Caki2 (cell line): ENCODE results near the gene CHMP6. TPM values are rescaled to one million over a fixed set of nuclear protein-coding genes. Genes with fewer than 3 reads are reported as not detected.
"Not testable (repeated sequence)": the region's sequence is repeated elsewhere in the genome, so short reads cannot be mapped to it uniquely, and the experiment has no call there.

Experiments used
- DNase-seq: peaks from one replicate; pipeline ENCODE4 v3.0.0-alpha.2; 2015; ENCODE audit warnings: low read depth
- in situ Hi-C: cut with HindIII; loops from 2 replicates; pipeline ENCODE4 v1.10.0; 2016; ENCODE audit warnings: low sequenced_read_pairs, low pct_unique_long_range_greater_than_20kb, mixed read lengths
- total RNA-seq: library from RNA; depleted of rRNA; stranded (reverse); fragments of >200 nt; shearing (Covaris generic); gene quantifications from 2 replicates; pipeline ENCODE4 v1.2.3, GENCODE V29; 2014; ENCODE audit warnings: low replicate concordance

CHMP6 gene
- total RNA-seq, 1 experiment from 2014 or later: 61.1 TPM

DNA sequence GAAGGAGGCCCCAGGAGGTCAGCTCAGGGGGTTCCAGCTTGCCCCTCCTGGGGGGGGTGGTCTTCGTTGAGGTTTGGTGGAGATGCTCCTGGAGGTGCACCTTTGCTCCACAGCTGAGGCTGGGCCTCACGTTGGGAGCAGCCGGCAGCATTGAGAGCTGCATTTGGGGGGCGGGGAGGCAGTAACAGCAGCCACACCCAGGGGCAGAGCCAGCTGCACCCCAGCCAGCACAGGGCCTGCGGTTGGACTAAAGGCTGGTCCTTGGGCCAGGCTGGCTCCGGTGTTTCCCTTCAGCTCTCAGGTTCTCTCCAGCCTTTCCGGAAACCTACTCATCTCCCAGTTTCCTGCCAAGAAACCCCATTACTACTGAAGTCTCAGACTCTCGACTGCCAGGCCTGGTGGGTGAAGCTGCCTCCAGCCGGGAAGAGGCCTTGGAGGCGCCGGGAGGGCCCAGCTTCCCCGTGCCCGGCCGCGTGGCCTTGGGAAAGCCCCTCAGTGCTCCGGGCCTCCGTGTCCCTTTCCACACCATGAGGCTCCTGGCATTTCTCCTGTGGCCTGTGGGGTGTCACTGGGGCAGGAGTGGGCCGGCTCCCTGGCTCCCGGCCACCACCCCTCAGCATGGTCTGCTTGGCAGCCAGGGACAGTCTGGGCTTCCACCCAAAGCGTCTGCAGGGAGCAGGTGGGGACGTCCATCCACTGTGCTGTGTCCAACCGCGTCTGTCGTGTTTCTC is 29.3 kb downstream of the CHMP6 start:
- in situ Hi-C loops: no loop called here
- no peak for DNase-seq

DNA sequence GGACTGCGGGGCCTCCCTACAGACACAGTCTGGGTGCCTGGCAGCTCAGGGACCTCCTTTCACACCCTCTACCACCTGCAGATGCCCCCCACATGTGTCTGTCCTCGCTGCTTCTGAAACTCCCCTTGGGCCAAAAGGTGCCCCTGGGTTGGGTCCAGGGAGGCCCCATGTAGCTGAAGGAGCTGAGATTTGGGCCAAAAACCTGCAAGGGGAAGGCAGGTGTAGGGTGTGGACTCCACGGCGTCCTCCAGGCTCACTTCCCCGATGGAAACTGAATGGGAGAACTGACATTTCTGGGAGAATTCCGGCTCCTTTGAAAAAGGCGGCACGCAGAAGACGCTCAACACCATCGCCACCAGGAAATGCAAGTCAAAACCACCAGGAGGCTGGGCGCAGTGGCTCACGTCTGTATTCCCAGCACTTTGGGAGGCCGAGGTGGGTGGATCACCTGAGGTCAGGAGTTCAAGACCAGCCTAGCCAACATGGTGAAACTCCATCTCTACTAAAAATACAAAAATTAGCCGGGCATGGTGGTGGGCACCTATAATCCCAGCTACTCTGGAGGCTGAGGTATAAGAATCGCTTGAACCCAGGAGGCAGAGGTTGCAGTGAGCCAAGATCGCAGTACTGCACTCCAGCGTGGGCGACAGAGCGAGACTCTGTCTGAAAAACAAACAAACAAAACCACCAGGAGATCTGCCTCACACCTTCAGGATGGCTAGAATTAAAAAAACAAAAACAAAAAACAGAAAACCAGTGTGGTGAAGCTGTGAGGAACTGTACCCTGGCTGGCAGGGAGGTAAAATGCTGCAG is 30.1 kb downstream of the CHMP6 start:
- in situ Hi-C loops: no loop called here
- no peak for DNase-seq

DNA sequence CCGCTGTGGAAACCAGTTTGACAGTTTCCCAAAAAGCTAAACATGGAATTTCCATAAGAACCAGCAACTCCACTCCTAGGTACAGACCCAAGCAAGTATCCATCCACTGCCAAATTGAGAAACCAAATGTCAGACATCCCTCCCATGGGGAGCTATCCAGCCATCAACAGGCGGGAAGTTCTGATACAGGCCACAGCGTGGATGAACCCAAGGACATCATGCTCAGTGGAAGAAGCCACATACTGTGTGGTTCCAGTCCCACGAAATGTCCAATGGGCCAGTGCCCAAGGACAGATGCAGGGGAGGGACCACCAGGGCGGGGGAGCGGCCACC is 30.7 kb downstream of the CHMP6 start:
- no peak for DNase-seq
- in situ Hi-C loops: no loop called here

DNA sequence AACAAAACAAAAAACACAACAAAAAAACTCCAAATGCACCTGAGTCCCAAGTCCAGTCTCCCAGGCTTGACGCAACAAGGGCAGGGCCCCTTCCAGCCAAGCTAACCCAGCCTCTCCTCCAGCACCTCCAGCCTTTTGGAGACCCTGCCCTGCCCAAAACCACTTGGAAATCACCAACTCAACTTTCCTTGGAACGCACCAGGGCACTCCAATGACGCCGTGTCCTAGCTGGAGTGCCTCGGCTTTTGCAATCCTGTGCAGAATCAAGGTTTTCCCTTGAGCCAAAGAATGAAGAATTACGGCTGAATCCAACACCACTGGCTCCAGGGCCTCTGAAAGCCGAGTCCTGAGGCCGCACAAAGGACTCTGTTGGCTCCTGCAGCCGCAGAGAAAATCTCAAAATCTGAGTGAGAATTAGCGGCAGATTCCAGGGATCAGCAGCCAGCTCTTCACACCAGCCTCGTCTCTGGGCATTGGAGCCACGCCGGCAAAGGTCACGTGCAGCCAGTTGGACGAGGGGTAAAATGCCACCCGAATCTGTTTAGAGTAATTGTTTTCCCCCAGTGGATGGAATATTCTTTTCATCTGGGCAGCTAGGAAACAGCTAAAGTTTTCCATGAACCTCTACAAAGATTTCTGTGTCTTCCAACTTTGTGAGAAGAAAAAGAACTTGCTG is 33.6 kb downstream of the CHMP6 start:
- in situ Hi-C loops: no loop called here

DNA sequence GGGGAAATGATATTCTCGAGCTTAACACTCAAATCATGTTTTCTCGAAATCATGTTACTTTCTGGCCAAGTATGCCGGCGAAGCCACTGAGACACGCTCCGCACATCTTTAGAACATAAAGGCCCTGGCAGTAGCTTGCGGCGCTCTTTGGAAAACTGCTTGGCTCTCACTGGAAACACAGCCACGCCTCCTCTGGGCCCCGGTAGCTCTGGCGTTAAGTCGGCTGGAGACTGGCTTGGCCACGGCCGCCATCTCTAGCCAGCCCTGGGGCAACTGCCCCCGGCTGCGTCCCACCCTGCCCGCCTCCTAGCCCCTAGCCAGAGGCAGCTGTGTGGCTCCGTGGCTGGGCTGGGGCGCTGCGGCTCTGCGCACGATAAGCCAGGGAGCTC is 34.1 kb downstream of the CHMP6 start:
- DNase-seq: no peak
- in situ Hi-C loops: no loop called here

More for the DNA sequence above, 33.6 kb downstream of the CHMP6 start:
- no peak for DNase-seq

DNA sequence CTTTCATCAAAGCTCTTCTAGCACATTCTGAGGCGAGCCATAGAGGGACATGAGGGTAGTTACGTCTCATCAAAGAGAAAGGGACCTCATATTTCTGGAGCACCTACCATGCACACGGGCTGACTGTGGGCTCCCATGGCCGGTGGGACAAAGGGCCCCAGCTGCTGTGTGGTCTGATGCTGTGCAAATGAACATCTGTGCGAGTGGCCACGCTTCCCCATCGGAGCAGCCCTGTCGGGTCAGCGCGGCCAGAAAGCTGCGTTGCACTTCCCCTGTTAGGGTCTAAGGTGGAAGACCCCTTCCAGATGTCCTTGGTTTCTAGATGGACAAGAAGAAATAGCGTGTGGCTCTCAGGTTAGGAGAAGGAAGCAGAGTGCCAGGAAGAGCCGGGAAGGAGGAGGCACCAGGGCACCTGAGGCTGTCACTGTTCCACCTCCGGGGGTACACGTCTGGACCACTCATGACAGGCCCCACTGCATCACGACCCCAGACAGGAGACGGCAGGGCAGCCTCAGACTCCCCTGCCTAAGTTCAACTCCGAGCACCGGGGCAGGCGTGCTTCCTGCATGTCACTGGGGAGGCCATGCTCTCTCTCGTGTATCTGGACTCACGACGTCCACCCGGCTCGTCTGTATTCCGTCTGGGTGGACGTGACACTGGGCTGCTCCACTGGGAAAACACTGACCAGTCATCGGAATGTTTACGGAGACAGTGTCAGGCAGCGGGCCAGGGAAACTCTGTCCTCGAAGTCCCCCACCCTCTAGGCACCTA is 34.8 kb downstream of the CHMP6 start:
- no peak for DNase-seq
- in situ Hi-C loops: no loop called here

DNA sequence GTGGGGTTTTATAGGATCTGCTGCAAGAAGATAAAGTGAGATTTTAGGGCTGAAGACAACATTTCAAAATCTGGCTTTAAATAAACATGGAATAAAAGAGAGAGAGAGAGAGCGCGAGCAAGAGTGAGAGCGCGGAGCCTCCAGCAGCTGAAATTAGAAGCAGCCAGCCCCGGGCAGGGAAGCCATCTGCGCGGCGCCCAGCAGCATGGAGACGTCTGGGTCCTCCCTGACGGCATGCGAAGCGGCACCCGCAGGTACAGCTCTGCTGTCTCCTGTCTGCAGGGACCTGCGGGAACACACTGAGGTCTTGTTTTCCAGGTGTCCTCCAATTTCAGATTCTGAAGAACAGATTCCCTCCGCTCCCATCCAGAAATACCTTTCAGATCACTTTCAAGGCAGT is 35.4 kb downstream of the CHMP6 start:
- in situ Hi-C loops: no loop called here
- no peak for DNase-seq

DNA sequence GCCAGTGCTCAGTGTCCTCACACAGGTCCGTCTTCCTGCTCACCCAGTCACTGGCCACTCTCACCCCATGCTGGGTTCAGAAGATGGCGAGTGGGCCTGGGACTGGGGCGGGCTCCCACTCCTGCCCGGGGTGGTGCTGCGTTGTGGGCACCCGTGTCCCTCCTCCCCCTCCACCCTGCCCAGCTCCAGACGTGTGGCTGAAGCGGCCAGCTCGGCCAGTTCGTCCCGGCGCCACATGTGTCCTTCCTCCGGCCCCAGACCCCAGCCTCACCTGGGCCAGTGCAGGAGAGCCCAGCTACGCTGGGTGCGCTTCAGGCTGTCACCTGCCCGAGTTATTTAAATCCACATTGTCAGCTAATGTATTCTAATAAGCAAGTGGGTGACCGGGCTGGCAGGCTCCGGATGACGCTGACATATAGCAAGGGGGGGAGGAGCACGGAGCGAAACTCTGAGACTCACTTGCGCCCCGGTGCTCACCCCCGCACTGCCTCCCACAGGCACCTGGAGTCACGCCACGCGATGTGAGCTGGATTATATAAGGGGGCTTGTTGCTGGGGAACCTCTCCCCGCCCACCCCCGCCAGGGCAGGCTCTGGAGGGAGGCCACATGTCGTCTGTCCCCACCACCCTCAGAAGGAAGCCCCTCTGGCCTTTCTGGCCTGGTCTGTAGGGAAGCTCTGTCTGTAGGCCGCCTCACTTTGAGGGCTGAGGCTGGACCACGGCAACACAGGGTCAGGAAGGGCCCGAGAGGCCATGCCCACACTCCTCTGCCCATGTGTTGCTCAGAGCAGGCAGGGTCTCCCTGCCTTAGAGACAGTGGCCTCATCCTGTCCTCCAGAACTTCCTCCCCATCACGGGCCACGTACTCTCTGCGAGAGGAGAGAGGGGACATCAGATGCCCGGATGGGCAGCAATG is 36.2 kb downstream of the CHMP6 start:
- in situ Hi-C loops: no loop called here
- no peak for DNase-seq

DNA sequence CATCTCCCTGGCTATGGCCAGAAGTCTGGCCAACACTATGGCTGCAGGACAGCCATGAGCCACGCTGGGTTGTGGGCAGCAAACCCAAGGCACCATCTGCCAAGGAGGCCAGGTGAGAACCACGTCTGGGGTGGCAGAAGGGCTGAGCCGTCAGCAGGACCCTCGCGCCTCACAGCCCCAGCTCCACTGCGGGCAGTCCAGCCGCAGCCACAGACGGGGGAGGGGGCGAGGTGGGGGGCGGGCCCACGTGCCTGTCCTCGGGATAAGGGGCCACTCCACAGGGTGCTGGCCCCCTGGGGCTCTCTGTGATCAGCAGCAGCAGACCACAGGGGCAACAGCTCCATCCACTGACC is 36.8 kb downstream of the CHMP6 start:
- in situ Hi-C loops: no loop called here
- DNase-seq: no peak

DNA sequence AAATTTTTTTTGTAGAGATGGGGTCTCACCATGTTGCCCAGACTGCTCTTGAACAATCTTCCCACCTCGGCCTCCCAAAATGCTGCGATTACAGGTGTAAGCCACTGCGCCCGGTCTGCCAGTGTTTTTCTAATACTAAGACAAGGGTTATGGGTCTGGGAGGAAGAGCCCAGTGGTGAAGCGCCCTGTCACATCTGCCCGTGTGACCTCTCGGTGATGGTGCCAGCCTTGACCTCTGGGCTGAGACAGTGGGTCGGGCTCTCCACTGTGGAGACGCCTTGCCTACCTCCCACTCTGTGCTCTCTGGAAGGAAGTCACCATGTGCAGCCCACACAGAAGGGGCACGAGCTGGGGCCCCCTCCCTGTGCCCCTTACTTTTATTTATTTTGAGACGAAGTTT is 38.2 kb downstream of the CHMP6 start:
- in situ Hi-C loops: no loop called here
- no peak for DNase-seq

DNA sequence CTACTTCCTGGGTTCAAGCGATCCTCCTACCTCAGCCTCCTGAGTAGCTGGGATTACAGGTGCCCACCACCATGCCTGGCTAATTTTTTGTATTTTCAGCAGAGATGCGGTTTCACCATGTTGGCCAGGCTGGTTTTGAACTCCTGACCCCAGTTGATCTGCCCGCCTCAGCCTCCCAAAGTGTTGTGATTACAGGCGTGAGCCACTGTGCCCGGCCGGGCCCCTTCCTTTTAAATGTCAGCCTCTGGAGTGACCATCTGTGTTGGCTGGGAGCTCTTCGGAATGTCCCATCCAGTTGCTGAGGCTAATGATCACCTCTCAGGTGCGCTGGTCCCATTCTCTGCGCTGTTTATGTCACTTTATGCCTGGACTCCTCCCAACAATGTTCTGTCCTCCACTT is 38.7 kb downstream of the CHMP6 start:
- DNase-seq, in situ Hi-C loops: not testable (repeated sequence)

DNA sequence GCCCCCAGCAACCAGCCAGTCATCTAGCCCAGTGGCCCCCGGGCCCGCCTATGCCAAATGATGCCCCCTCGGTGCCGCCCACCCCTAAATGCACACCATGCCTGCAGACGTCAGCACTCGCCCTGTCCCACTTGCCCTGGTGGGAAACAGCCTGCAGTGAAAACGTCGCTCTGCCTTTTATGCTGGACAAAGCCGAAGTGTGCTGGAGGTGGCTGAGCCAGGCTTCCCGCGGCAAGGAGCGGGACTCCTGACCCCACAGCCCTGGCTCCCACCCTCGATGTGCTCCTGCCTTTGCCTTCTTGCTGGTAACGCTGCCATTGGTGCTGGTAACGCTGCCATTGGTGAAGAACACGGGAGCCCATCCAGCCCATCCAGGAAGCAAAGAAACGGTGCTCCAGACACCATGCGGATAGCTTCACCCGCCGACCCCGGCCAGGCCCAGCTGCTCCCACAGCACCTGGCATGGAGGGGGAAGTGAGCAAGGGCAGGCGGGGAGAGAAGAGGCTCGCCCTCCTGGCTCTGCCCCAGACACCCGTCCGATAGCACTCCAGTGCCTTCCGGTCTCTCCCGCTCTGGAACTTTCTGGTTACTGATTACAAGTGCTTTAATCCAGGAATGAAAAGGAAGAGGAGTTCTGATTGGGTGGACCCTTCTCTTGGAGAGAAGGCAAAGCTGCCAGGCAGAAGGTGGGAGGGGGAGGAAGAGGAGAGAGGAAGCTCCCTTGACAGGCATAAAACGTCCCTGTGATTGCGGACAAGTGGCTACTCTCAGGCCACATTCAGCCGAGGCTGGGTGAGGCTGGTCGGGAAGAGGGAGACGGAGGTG is 39.3 kb downstream of the CHMP6 start:
- DNase-seq: no peak
- in situ Hi-C loops: no loop called here

DNA sequence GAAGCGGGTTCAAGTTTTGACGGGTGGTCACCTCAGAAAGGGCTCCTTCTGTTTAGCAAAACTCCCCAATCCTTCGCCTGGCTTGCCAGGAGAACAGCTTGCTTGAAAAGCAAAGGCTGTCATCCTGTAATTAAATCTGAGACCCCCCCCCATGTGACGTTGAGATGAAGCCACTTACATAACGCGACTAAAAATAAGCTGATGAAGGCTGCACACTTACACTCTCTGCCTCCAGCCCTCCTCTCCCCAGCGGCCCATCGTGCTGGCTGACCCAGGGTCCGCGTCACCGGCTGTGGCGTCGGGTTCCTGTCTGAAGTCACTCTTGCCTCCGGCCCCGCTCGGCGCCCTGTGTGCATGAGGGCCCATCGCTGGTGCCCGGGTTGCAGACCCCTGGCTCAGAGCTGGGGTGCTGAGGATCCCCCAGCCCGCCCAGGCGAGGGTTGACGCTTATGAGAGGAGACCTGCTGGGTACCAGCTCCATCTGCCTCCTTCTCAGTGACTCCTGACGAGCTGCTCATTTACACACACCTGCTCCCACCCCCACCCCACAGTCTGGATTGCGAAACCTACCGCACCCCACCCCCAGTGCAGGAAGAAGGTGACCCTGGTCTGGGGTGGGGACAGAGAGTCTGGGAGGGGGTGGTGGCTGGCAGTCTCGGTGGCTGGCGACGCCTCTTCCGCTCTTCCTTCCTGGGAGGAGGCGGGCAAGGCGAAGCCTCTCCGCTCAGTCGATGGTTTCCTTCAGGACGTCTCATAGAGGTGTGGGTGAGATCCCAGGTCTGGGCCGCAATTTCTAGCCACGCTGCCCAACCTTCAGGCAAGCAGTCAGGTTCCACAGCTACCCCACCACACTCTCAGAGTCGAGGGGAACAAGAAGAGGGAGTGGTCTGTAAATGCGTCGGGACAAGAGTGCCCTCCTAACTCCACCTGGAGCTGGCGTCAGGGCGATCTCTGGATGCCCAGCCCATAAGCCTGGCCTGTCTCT is 40.2 kb downstream of the CHMP6 start:
- DNase-seq: no peak
- in situ Hi-C loops: no loop called here

DNA sequence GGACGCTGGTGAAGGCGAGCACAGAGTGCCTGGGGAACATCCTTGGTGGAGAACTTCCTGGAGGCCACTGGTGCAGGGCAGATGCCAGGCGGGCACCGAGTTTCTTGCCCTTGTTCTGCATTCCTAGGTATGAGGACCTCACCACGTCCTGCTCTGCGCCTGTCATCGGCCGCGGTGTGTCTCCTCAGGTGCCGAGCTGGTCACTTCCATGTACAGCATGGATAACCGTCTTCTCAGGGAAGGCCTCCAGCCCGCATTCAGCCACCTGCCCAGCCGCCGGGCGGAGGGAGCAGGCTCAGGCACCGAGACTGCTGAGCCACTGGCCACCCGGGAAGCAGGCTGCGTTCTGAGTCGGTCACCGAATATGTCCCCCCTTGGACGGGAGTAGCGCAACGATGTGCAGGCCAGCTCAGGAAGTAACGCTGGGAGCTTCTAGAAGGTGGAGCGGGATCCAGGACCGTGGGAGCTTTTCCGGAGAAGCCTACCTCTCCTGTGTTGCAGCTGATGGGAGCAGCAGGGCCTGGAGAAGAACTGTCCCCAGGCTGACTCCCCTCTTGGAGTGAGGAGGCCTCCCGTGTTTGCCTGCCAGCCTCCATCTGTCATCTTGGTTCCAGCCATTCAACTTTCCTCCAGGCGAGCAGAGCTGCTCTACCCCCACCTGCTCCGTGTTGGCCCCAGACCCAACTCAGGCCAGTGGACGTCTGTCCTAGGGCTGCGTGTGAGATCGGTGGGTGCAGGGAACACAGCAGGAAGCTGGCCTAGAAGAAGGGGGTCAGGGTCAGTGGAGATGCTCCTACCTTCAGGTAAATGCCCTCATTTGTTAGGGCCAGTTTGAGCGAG is 41.2 kb downstream of the CHMP6 start:
- in situ Hi-C loops: no loop called here

DNA sequence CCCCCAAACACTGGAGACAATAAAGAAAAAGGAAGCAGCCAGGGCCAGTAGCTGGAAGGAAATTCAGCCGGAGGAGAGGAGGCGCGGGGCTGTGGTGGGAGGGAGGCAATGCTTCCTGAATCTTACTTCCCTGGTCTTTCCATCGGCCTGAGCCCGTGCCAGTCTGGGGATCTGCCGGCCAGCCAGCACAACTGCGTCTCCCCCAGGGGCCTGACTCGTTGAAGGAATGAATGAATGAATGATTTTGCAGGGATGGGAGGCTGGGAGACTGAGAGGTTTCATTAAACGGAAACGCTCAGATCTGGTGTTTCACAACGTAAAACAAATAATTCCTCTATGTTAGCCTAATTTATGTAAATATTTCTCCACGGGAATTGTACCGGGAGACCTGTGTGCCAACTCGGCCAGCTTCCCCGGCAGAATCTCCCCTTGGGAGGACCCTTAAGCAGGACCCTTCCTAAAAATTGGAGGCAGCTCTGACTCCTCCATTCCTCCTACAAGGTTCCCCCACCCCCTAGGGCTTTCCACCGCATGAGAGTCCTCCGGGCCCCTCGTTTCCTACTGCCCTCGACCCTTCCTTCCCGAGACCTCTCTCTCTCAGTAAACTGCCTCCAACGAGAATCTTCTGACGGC is 42.0 kb downstream of the CHMP6 start:
- in situ Hi-C loops: no loop called here
- no peak for DNase-seq

More for the DNA sequence above, 41.2 kb downstream of the CHMP6 start:
- DNase-seq: no peak
